ENCODE results near the gene PCDHGB6. TPM values are rescaled to one million over a fixed set of nuclear protein-coding genes. Genes with fewer than 3 reads are reported as not detected.
"Not testable (repeated sequence)": the region's sequence is repeated elsewhere in the genome, so short reads cannot be mapped to it uniquely, and the experiment has no call there.

PCDHGB6 gene
- total RNA-seq, 1 donor from 2014 or later, result 3.0 TPM

GRCh38 chr5:141419074-141419880 is 11.5 kb downstream of the PCDHGB6 start:
- ATAC-seq, result no peak

GRCh38 chr5:141420855-141421488 is 13.2 kb downstream of the PCDHGB6 start, which contains the start of gene PCDHGA11:
PCDHGA11 (plus strand) TSS chr5:141421051; CDS start chr5:141421228, 177 bp downstream.
- no peak for ATAC-seq

GRCh38 chr5:141421489-141421855 is 13.7 kb downstream of the PCDHGB6 start:
- no peak for ATAC-seq

- ATAC-seq, result no peak
Measured at GRCh38 chr5:141422742-141423291, 15.0 kb downstream of the PCDHGB6 start.

GRCh38 chr5:141427783-141428426 is 20.1 kb downstream of the PCDHGB6 start:
- no peak for ATAC-seq

- no peak for ATAC-seq
Measured at GRCh38 chr5:141430332-141431113, 22.7 kb downstream of the PCDHGB6 start, which contains the start of gene PCDHGA12. PCDHGA12 (plus strand) TSS chr5:141430507; CDS start chr5:141430760, 253 bp downstream.

GRCh38 chr5:141431286-141431685 is 23.5 kb downstream of the PCDHGB6 start:
- ATAC-seq, result no peak

GRCh38 chr5:141432308-141432707 is 24.5 kb downstream of the PCDHGB6 start:
- not testable (repeated sequence) for ATAC-seq

- ATAC-seq, result not testable (repeated sequence)
Measured at GRCh38 chr5:141432726-141433125, 24.9 kb downstream of the PCDHGB6 start.

- ATAC-seq, result no peak
Measured at GRCh38 chr5:141434006-141434405, 26.2 kb downstream of the PCDHGB6 start.

- ATAC-seq, result no peak
Measured at GRCh38 chr5:141437221-141437620, 29.4 kb downstream of the PCDHGB6 start.

- no peak for ATAC-seq
Measured at GRCh38 chr5:141439411-141440141, 31.8 kb downstream of the PCDHGB6 start.

- ATAC-seq, result no peak
Measured at GRCh38 chr5:141440341-141440740, 32.5 kb downstream of the PCDHGB6 start.

- ATAC-seq, result no peak
Measured at GRCh38 chr5:141441571-141442170, 33.9 kb downstream of the PCDHGB6 start.

Other genes starting within 250 kb of the PCDHGB6 start
- 0.20 TPM for gene PCDHB7, start 235.4 kb upstream of the PCDHGB6 start, total RNA-seq
- gene PCDHB8, start 230.2 kb upstream of the PCDHGB6 start, total RNA-seq, result 0.40 TPM
- gene PCDHB16, start 225.6 kb upstream of the PCDHGB6 start, total RNA-seq, result 0.48 TPM
- gene PCDHB9, start 220.9 kb upstream of the PCDHGB6 start, total RNA-seq, result 0.48 TPM
- 0.80 TPM for gene PCDHB10, start 215.7 kb upstream of the PCDHGB6 start, total RNA-seq
- 0.44 TPM for gene PCDHB11, start 208.4 kb upstream of the PCDHGB6 start, total RNA-seq
- gene PCDHB12, start 199.3 kb upstream of the PCDHGB6 start, total RNA-seq, result 0.72 TPM
- gene PCDHB13, start 194.1 kb upstream of the PCDHGB6 start, total RNA-seq, result 3.4 TPM
- gene PCDHB14, start 184.7 kb upstream of the PCDHGB6 start, total RNA-seq, result 2.0 TPM
- 0.44 TPM for gene PCDHB15, start 162.6 kb upstream of the PCDHGB6 start, total RNA-seq
- 0.24 TPM for gene SLC25A2, start 104.0 kb upstream of the PCDHGB6 start, total RNA-seq
- gene TAF7, start 87.2 kb upstream of the PCDHGB6 start, total RNA-seq, result 35.1 TPM
- gene PCDHGA1, start 77.5 kb upstream of the PCDHGB6 start, total RNA-seq, result 0.40 TPM
- 0.68 TPM for gene PCDHGA2, start 69.3 kb upstream of the PCDHGB6 start, total RNA-seq
- gene PCDHGA3, start 64.2 kb upstream of the PCDHGB6 start, total RNA-seq, result 0.76 TPM
- gene PCDHGB1, start 57.9 kb upstream of the PCDHGB6 start, total RNA-seq, result 0.92 TPM
- 0.48 TPM for gene PCDHGA4, start 53.0 kb upstream of the PCDHGB6 start, total RNA-seq
- gene PCDHGB2, start 48.0 kb upstream of the PCDHGB6 start, total RNA-seq, result 1.2 TPM
- gene PCDHGA5, start 43.9 kb upstream of the PCDHGB6 start, total RNA-seq, result 0.72 TPM
- 0.76 TPM for gene PCDHGB3, start 37.8 kb upstream of the PCDHGB6 start, total RNA-seq
- gene PCDHGA6, start 34.1 kb upstream of the PCDHGB6 start, total RNA-seq, result 1.2 TPM
- 1.6 TPM for gene PCDHGA7, start 25.3 kb upstream of the PCDHGB6 start, total RNA-seq
- 2.8 TPM for gene PCDHGB4, start 20.3 kb upstream of the PCDHGB6 start, total RNA-seq
- 0.64 TPM for gene PCDHGA8, start 15.4 kb upstream of the PCDHGB6 start, total RNA-seq
- gene PCDHGB5, start 10.1 kb upstream of the PCDHGB6 start, total RNA-seq, result 5.8 TPM
- 3.1 TPM for gene PCDHGA9, start 5.2 kb upstream of the PCDHGB6 start, total RNA-seq
- gene PCDHGA10, start 5.0 kb downstream of the PCDHGB6 start, total RNA-seq, result 5.3 TPM
- 3.3 TPM for gene PCDHGB7, start 9.7 kb downstream of the PCDHGB6 start, total RNA-seq
- gene PCDHGA11, start 13.0 kb downstream of the PCDHGB6 start, total RNA-seq, result 1.9 TPM
- 1.5 TPM for gene PCDHGA12, start 22.5 kb downstream of the PCDHGB6 start, total RNA-seq
- gene PCDHGC3, start 67.9 kb downstream of the PCDHGB6 start, total RNA-seq, result 38.8 TPM
- gene PCDHGC4, start 77.0 kb downstream of the PCDHGB6 start, total RNA-seq, result 1.1 TPM
- 1.0 TPM for gene PCDHGC5, start 81.1 kb downstream of the PCDHGB6 start, total RNA-seq
- gene DIAPH1, start 211.0 kb downstream of the PCDHGB6 start, total RNA-seq, result 108 TPM
- 48.2 TPM for gene HDAC3, start 228.8 kb downstream of the PCDHGB6 start, total RNA-seq
- gene RELL2, start 229.0 kb downstream of the PCDHGB6 start, total RNA-seq, result 4.5 TPM
- 5.8 TPM for gene FCHSD1, start 243.4 kb downstream of the PCDHGB6 start, total RNA-seq

All from esophagus mucosa (tissue), 1 donor.